ENCODE measurements around the gene MDC1. TPM values are rescaled to one million over a fixed set of nuclear protein-coding genes. Genes with fewer than 3 reads are reported as not detected.

The MDC1 gene
- total and polyA plus RNA-seq, 2 of the 13 experiments (the other 11 are each of a cell fraction or from before 2014, with no cell fraction given), result 8.4 to 14.0 TPM

- TF ChIP-seq TFE3 (CRISPR knock-in tag; IDR thresholded peaks at IDR 0.05), result peak; percentile 19; the same call in 1 of the 2 replicates
- TF ChIP-seq HNRNPLL (IDR thresholded peaks at IDR 0.05; ENCODE audit: low read depth, low read length, poor library complexity, severe bottlenecking), result no peak
- no peak for TF ChIP-seq GATA4 (IDR thresholded peaks at IDR 0.05; ENCODE audit: borderline replicate concordance, low read depth)
- TF ChIP-seq CHD4 (IDR thresholded peaks at IDR 0.05; ENCODE audit: borderline replicate concordance, low read length), result peak; percentile 59; the same call in 1 of the 2 replicates
- peak; percentile 99 for TF ChIP-seq PHF5A (CRISPR knock-in tag; IDR thresholded peaks at IDR 0.05; ENCODE audit: low read depth, unreplicated experiment)
- TF ChIP-seq ATM (IDR thresholded peaks at IDR 0.05; ENCODE audit: borderline replicate concordance), result no peak
- no peak for TF ChIP-seq ZBTB10 (CRISPR knock-in tag; IDR thresholded peaks at IDR 0.05; ENCODE audit: borderline replicate concordance)
- TF ChIP-seq KLF15 (CRISPR knock-in tag; IDR thresholded peaks at IDR 0.05; ENCODE audit: borderline replicate concordance), result no peak
- TF ChIP-seq TAF1 (CRISPR knock-in tag; IDR thresholded peaks at IDR 0.05), result no peak
- TF ChIP-seq ZNF512B (CRISPR knock-in tag; IDR thresholded peaks at IDR 0.05; ENCODE audit: borderline replicate concordance), result no peak
- TF ChIP-seq CBX5 (CRISPR knock-in tag; IDR thresholded peaks at IDR 0.05; ENCODE audit: borderline replicate concordance), result peak; percentile 83; the same call in 1 of the 2 replicates
- TF ChIP-seq CSRNP1 (CRISPR knock-in tag; IDR thresholded peaks at IDR 0.05), result peak; percentile 69; the same call in 1 of the 2 replicates
- peak; percentile 96 for TF ChIP-seq DPF2 (CRISPR knock-in tag; IDR thresholded peaks at IDR 0.05; ENCODE audit: borderline replicate concordance, low read depth)
- no peak for TF ChIP-seq MATR3 (CRISPR knock-in tag; IDR thresholded peaks at IDR 0.05)
- TF ChIP-seq SMAD1 (CRISPR knock-in tag; IDR thresholded peaks at IDR 0.05; ENCODE audit: borderline replicate concordance, low read depth), result peak; percentile 31; the same call in 1 of the 2 replicates
- TF ChIP-seq DNMT3B (CRISPR knock-in tag; conservative IDR thresholded peaks at IDR 0.05), result no peak
- TF ChIP-seq DNMT1 (CRISPR knock-in tag; IDR thresholded peaks at IDR 0.05), result no peak
- TF ChIP-seq HMG20B (CRISPR knock-in tag; conservative IDR thresholded peaks at IDR 0.05), result no peak
- peak; percentile 59; the same call in 1 of the 2 replicates for TF ChIP-seq HHEX (CRISPR knock-in tag; IDR thresholded peaks at IDR 0.05)
These were observed 62.0 kb downstream of the MDC1 start (continued) for GRCh38 chr6:30654798-30655742.

All from HepG2 (cell line).